HT-29 (cell line): ENCODE measurements around the gene AXIN1. TPM values are rescaled to one million over a fixed set of nuclear protein-coding genes. Genes with fewer than 3 reads are reported as not detected.
"Not testable (repeated sequence)": the region's sequence is repeated elsewhere in the genome, so short reads cannot be mapped to it uniquely, and the experiment has no call there.

Experiments
- DNase-seq: peaks from one replicate; pipeline ENCODE4 v3.0.0-alpha.2; 2015; ENCODE audit warnings: low spot score
- total RNA-seq: library from RNA; depleted of rRNA; stranded (reverse); fragments of >200 nt; shearing (Covaris generic); gene quantifications from 2 replicates; pipeline ENCODE4 v1.2.3, GENCODE V29; 2014; rRNA removed

AXIN1 gene, protein sequence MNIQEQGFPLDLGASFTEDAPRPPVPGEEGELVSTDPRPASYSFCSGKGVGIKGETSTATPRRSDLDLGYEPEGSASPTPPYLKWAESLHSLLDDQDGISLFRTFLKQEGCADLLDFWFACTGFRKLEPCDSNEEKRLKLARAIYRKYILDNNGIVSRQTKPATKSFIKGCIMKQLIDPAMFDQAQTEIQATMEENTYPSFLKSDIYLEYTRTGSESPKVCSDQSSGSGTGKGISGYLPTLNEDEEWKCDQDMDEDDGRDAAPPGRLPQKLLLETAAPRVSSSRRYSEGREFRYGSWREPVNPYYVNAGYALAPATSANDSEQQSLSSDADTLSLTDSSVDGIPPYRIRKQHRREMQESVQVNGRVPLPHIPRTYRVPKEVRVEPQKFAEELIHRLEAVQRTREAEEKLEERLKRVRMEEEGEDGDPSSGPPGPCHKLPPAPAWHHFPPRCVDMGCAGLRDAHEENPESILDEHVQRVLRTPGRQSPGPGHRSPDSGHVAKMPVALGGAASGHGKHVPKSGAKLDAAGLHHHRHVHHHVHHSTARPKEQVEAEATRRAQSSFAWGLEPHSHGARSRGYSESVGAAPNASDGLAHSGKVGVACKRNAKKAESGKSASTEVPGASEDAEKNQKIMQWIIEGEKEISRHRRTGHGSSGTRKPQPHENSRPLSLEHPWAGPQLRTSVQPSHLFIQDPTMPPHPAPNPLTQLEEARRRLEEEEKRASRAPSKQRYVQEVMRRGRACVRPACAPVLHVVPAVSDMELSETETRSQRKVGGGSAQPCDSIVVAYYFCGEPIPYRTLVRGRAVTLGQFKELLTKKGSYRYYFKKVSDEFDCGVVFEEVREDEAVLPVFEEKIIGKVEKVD
- 77.0 and 88.4 TPM in 2 replicates for total RNA-seq

- DNase-seq: peak; percentile 99
Observed at GRCh38 chr16:352547-353403, at the start of gene AXIN1. Gene AXIN1 (minus strand): TSS chr16:352723. CDS start chr16:347025, 5,698 bp downstream.

DNA sequence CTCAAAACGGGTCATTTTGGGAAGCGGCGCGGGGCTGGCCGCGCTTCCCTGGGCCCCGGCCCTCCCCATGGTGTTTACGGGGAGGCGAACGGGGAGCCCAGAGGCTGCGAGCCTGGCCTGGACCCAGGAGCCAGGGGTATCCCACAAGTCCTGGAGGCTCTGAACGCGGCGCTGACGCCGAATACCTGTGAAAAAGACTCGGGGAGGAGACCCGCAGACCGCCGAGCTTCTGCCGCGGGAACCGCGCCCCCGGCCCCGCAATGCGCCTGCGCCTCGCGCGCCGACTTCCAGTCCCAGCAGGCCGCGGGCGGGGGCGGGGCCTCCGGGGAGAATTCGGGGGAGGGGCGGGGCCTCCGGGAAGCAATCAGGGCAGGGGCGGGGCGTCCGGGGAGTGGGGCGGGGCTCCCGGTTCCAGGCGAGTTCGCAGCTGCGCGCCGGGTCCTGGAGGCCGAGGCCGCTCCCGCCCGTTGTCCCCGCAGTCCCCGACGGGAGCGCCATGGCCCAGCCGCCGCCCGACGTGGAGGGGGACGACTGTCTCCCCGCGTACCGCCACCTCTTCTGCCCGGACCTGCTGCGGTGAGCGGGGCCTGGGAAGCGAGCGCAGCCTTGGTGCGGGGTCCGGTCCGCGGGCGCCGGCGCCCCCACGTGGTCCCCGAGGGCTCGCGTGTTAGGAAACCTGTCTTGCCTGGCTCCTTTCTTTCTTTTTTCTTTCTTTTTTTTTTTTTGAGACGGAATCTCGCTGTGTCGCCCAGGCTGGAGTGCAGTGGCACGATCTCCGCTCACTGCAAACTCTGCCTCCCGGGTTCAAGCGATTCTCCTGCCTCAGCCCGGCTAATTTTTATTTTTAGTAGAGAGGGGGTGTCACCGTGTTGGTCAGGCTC lies 49.2 kb upstream of the AXIN1 start, which contains the start of gene DECR2:
Gene DECR2, plus strand, starts transcription at position 418 of the 881 bp plus-strand sequence. Its CDS starts 79 bp downstream, at position 497.
- DNase-seq: peak; percentile 83

DNA sequence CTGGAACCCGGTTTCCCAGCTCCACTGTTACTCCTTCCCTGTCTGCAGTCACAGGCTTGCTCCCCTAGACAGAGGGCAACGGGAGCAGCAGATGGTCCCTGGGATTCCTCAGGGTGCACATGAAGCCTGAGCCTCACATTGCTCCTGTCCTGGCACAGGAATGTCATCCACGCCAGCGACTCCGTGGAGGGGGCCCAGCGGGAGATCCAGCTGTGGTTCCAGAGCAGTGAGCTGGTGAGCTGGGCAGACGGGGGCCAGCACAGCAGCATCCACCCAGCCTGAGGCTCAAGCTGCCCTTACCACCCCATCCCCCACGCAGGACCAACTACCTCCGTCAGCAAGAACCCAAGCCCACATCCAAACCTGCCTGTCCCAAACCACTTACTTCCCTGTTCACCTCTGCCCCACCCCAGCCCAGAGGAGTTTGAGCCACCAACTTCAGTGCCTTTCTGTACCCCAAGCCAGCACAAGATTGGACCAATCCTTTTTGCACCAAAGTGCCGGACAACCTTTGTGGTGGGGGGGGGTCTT lies 47.6 kb upstream of the AXIN1 start:
- DNase-seq: no peak

DNA sequence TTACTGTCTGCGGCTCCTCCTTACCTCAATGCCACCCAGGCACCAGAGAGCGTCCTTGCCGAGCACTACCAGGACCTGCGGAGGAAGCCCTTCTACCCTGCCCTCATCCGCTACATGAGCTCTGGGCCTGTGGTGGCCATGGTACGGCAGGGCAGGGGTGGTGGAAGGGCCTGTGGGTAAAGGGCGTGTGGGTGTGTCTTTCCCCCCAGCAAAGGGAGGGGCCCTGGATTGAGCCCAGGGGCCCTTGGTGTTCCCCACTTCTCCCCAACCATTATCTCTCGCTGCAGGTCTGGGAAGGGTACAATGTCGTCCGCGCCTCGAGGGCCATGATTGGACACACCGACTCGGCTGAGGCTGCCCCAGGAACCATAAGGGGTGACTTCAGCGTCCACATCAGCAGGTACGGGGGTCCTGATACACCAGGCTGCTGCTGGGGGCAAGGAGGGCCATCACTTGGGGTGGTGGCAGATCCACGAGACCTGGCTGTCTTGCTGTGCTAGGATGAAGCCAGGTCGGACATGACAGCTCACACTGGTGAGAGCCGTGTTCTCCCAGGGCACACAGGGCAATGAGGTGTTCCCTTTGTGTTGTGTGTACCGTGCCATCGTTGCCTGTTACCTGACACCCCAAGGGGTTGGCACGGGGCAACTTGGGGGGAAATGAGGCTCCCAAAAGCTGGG lies 47.0 kb upstream of the AXIN1 start:
- no peak for DNase-seq

- no peak for DNase-seq
Observed at GRCh38 chr16:398561-399339, 46.2 kb upstream of the AXIN1 start.

- DNase-seq: peak; percentile 59
Observed at GRCh38 chr16:397736-398332, 45.3 kb upstream of the AXIN1 start.

- no peak for DNase-seq
Observed at GRCh38 chr16:397135-397661, 44.7 kb upstream of the AXIN1 start, which contains the start of gene NME4. Gene NME4 (plus strand): TSS chr16:397199. CDS start chr16:397223, 24 bp downstream.

DNA sequence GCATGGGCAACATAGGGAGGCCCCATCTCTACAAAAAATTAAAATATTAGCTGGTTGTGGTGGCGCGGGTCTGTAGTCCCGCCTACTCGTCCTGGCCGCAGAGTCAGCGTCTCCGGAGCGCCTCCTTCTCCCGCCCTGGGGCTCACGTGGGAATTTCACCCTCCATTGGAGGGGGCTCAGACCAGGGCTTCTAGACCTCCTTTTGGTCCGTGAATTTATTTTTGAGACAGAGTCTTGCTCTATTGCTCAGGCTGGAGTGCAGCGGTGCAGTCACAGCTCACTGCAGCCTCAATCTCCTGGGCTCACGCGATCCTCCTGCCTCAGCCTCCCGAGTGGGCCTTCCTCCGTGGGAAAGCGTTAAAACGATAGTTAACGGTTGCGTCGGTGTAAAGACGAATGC lies 44.1 kb upstream of the AXIN1 start:
- no peak for DNase-seq

DNA sequence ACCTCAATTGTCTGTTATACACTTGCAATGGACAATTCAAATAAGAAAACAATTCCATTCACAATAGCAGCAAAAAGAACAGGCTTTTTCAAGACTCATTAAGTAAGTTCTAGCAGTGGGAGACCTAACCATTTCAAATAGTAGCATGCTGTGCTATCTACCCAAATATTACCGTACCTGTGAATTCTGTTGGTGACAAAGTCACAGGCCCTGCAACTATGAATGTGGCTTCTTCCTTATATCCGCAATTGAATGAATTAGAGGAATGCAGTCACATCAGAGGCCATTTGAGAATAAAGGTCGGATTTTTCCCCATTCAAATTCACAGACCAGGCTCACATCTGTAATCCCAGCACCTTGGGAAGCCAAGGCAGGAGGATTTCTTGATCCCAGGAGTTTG lies 43.7 kb upstream of the AXIN1 start:
- no peak for DNase-seq

DNA sequence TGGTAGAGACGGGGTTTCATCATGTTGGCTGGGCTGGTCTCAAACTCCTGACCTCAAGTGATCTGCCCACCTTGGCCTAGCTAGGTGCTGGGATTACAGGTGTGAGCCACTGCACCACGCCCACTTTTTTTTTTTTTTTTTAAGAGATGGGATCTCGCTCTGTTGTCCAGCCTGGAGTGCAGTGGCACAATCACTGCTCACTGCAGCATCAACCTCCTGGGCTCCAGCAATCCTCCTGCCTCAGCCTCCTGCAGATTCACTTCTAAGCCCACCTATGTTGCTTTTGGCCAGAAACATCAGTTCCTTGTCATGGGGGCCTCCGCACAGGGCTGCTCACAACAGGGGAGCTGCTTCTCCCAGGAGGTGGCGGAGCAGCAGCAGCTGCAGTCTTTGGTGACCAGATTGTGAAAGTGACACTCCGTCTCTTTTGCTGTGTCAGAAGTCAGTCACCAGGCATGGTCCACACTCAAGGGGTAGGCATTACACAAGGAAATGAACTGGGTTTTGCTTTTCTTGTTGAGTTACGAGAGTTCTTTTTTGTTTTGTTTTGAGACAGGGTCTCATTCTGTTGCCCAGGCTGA lies 40.0 kb upstream of the AXIN1 start:
- DNase-seq: no peak

GRCh38 chr16:391885-392335 lies 39.4 kb upstream of the AXIN1 start:
- peak; percentile 63 for DNase-seq

DNA sequence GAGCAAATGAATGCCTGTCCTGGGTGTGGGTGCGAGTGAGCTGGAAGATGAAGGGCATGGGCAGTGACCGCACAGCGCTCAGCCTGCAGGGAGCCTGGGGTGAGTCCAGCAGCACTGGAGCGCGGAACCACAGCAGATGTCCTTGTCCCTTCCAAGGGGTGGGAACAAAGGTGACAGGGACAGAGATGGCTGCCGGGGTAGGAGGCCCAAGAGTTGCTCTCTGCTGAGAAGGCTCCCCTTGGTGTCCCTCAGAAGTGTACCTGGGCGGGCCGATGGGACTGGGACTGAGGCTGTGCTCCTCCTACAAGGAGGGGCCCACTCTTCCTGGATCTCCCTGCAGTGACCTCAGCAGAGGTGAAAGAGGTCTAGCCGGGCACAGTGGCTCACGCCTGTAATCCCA lies 36.8 kb upstream of the AXIN1 start:
- DNase-seq: no peak

DNA sequence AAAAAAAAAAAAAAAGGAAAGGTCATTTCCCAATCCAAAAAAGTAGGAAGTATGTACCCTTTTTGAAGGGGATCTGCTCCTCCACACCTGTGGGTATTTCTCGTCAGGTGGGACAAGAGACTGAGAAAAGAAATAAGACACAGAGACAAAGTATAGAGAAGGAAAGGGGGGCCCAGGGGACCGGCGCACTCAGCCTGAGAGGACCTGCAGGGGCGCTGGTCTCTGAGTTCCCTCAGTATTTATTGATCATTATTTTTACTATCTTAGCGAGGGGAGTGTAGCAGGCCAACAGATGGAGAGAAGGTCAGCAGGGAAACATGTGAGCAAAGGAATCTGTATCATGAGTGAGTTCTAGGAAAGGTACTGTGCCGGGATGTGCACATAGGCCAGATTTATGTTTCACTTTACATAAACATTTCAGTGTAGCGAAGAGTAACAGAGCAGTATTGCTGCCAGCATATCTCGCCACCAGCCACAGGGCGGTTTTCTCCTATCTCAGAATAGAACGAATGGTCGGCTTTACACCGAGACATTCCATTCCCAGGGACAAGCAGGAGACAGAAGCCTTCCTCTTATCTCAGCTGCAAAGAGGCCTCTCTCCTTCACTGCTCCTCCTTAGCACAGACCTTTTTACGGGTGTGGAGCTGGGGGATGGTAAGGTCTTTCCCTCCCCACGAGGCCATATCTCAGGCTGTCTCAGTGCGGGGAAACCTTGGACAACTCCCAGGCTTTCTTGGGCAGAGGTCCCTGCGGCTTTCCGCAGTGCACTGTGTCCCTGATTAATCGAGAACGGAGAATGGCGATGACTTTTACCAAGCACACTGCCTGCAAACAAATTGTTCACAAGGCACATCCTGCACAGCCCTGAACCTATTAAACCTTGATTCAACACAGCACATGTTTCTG lies 35.5 kb upstream of the AXIN1 start:
- not testable (repeated sequence) for DNase-seq

- no peak for DNase-seq
Observed at GRCh38 chr16:386641-387156, 34.2 kb upstream of the AXIN1 start.

DNA sequence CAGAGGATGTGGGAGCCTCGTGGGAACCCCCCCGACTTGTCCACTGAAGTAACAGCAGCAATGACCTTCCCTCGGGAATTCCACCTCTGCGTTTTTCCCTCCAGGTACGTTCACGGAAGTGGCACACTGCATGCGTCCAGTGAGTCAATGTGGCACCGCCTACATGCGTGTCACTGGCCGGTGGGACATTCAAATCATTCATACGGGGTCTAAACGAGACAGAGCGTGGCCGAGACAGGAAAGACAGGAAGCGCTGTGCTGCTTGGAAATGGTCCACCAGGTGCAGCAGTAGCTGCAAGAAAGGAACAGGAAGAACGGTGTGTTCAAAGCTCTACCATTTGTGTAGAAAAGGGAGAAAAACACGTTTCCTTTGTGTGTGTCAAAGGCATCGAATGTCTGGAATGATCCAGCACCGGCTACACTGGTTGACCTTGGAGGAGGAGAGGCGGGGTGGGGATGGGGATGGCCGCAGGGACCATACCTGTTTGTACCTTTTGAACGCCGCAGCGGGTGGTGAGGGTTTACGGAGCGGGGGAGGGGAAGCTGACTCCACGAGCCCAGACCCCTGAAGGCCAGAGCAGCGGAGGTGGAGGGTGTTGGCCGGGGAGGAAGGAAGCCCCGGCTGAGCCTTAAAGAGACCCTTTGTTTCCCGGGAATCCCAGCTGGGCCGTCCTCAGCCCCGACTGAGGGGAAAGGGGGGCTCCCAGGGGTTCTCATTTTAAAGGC lies 31.0 kb upstream of the AXIN1 start:
- peak; percentile 78 for DNase-seq
